ENCODE measurements around the gene HNRNPC. TPM values are rescaled to one million over a fixed set of nuclear protein-coding genes. Genes with fewer than 3 reads are reported as not detected.

The HNRNPC gene
- total and polyA plus RNA-seq, 9 of the 15 experiments (the other 6 are each of a cell fraction or from before 2014, with no cell fraction given), result 679 to 1,557 (median 1,191) TPM

DNA sequence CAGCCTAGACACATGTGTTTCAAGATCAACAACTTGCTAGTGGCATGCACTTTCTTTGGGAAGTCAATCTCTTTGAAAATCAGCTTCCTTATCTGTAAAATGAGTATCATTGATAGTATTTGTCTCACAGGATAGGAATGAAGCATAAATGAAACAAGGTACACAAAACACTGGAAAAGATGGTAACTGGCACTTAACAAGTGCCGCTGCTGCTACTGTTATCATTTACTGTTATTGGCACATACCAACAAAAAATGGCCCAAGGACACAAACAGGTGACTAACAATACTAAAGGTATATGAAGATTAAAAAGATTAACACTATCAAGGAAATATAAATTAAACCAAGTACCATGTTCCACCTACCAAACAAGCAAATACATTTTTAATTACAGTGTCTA lies 20.9 kb downstream of the HNRNPC start:
- ATAC-seq, result no peak
- FAIRE-seq, result no peak
- peaks cover 100% of the 10 kb centered on the region for H3K79me2 ChIP-seq (ENCODE audit: control insufficient read depth, insufficient read depth, low read length)
- no peak overlapping the region for H3K27ac ChIP-seq (ENCODE audit: extremely low read depth, low read depth, low read length)
- peaks cover 92% of the 10 kb centered on the region for H3K36me3 ChIP-seq (ENCODE audit: control insufficient read depth, insufficient read depth, low read length)
- BruUV-seq (replicated peaks), result no TSS peak
- POLR2A ChIA-PET, result interaction anchor here (0.6 to 1.2 kb wide), 2 partner anchors 9 to 129 kb away, joined by 3 to 6 read pairs; no protein-coding TSS in a partner anchor
- WGBS (ENCODE audit: insufficient coverage, low coverage, missing lambda C conversion rate), result 100% methylated on average over 1 of the region's 1 CpG
- H3K4me2 ChIP-seq (ENCODE audit: insufficient read depth, low read length), result no peak overlapping the region
- no peak overlapping the region for H2AFZ ChIP-seq (ENCODE audit: low read depth, low read length)
- peaks cover 0 to 2% of the 10 kb centered on the region in 2 experiments; a peak in 2 of 5 replicates for H3K4me1 ChIP-seq (replicated peaks in 1 of 2; ENCODE audit: control insufficient read depth in 2 of 2, insufficient read depth in 2 of 2, low read length in 2 of 2)
- H3K4me3 ChIP-seq, result no peak overlapping the region
- DNase-seq (ENCODE audit: extremely low read depth in 1 of 4, low spot score in 3 of 4), result no peak
- in situ Hi-C loops (cut with MboI) (no loop called here), intact Hi-C loops (cut with micrococcal nuclease) (no loop called here)
- no peaks in the 10 kb centered on the region for H3K9me3 ChIP-seq (replicated peaks; ENCODE audit: control insufficient read depth, insufficient read depth, low read depth, low read length)
- no peaks in the 10 kb centered on the region for H3K9me1 ChIP-seq (ENCODE audit: control insufficient read depth, insufficient read depth, low read length)
- H4K20me1 ChIP-seq (replicated peaks; ENCODE audit: control insufficient read depth, insufficient read depth, low read length), result peaks cover 33% of the 10 kb centered on the region
- no peaks in the 10 kb centered on the region for H3K27me3 ChIP-seq (ENCODE audit: control insufficient read depth in 2 of 2, insufficient read depth in 2 of 2, low read length in 2 of 2)
- CTCF ChIA-PET (ENCODE audit: low intra/inter-chr PET ratio), result no interaction called here
- no peak overlapping the region for H3K9ac ChIP-seq (ENCODE audit: insufficient read depth in 1 of 2, low read depth in 2 of 2, low read length in 2 of 2)
- TF ChIP-seq HOMEZ (CRISPR knock-in tag; IDR thresholded peaks at IDR 0.05), result no peak
- TF ChIP-seq, protein P1, sequence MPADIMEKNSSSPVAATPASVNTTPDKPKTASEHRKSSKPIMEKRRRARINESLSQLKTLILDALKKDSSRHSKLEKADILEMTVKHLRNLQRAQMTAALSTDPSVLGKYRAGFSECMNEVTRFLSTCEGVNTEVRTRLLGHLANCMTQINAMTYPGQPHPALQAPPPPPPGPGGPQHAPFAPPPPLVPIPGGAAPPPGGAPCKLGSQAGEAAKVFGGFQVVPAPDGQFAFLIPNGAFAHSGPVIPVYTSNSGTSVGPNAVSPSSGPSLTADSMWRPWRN (IDR thresholded peaks at IDR 0.05; ENCODE audit: low read depth), result no peak
- TF ChIP-seq SMARCA4 (IDR thresholded peaks at IDR 0.05), result no peak
- TF ChIP-seq STAT5B (CRISPR knock-in tag; IDR thresholded peaks at IDR 0.05), result no peak
- TF ChIP-seq RBM15 (IDR thresholded peaks at IDR 0.05; ENCODE audit: insufficient read depth, low read length), result no peak
- 0 out of 2 replicates have a peak, but pooled peaks have one; percentile 9 for TF ChIP-seq POLR2H (tag; IDR thresholded peaks at IDR 0.05; ENCODE audit: low read depth)
- TF ChIP-seq NR2C1 (IDR thresholded peaks at IDR 0.05), result no peak
- TF ChIP-seq NR2C1 (tag; IDR thresholded peaks at IDR 0.05), result no peak
